ENCODE data around the gene CCDC85B. TPM values are rescaled to one million over a fixed set of nuclear protein-coding genes. Genes with fewer than 3 reads are reported as not detected.

CCDC85B gene
- total and polyA plus RNA-seq, 2 of the 8 experiments (the other 6 are each of a cell fraction or from before 2014, with no cell fraction given): 19.8 to 30.8 TPM

DNA sequence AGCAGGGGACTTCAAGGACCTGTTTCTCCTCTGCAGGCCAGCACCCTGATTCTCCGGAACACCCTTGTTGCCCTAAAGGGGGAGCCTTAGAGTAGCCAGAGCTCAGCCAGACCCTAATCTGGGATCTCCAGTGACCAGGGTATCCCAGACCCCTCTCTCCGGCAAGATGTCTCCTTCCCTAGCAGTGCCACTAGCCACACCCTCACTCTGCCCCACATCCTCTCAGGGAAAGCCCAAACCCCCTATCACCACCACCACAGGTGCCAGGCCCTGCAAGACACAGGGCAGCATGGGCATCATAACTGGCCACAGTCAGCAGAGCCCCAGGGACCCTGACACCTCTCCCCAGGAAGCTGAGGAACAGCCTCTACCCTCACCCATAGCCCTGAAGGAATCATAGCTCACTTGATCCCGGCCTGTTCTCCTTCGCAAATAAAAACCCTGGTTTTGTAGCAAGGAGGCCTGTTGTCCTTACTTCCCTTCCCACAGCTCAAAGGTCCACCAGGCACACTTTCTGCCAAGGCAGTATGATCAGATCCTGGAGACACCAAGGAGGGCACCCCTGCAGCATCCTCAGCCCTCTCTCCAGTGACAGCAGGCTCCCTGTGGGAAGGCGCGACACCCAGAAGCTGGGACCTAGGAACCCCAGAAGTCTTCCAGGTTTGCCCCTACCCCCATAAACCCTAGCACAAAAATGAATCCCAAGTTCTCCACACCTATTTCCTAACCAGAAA lies 37.1 kb upstream of the CCDC85B start:
- no peak overlapping the region for H4K91ac ChIP-seq (replicated peaks; ENCODE audit: insufficient read length, low read length)
- H3K4ac ChIP-seq (replicated peaks; ENCODE audit: insufficient read length, low read depth, low read length): no peak overlapping the region
- no peak overlapping the region for H2BK120ac ChIP-seq (replicated peaks; ENCODE audit: low read depth, low read length)
- 0 out of 2 replicates have a peak overlapping the region, but pooled peaks have one; percentile 20 for H2BK5ac ChIP-seq (ENCODE audit: low read depth, low read length)
- H2BK20ac ChIP-seq (ENCODE audit: low read length): no peak overlapping the region
- H3K9me3 ChIP-seq (ENCODE audit: insufficient read depth in 2 of 2, low read depth in 1 of 2, low read length in 1 of 2): peaks cover 7 to 10% of the 10 kb centered on the region in 2 experiments; a peak in 2 of 4 replicates
- H3K27me3 ChIP-seq (replicated peaks in 1 of 4; ENCODE audit: control insufficient read depth in 3 of 4, extremely low read depth in 1 of 4, insufficient read depth in 3 of 4, low read length in 3 of 4): no peaks in the 10 kb centered on the region
- H3K56ac ChIP-seq (replicated peaks; ENCODE audit: insufficient read length, low read depth, low read length): no peak overlapping the region
- H3K14ac ChIP-seq (ENCODE audit: insufficient read length): no peak overlapping the region
- H3K18ac ChIP-seq (ENCODE audit: extremely low read depth, low read length): no peak overlapping the region
- no peak overlapping the region for H3K9ac ChIP-seq (replicated peaks in 1 of 4; ENCODE audit: extremely low read depth in 1 of 4, low read depth in 3 of 4, low read length in 3 of 4)
- peaks cover 17 to 34% (median 31%) of the 10 kb centered on the region in 4 experiments for H3K36me3 ChIP-seq (ENCODE audit: control insufficient read depth in 2 of 4, insufficient read depth in 4 of 4, low read length in 3 of 4)
- H3K27ac ChIP-seq (ENCODE audit: low read depth, low read length): no peak overlapping the region
- no peak overlapping the region for H3K4me3 ChIP-seq (ENCODE audit: extremely low read depth in 1 of 4, insufficient read depth in 2 of 4, low read depth in 3 of 4, low read length in 4 of 4)
- POLR2A ChIA-PET (ENCODE audit: partially characterized antibody): interaction anchor here (0.7 to 38.3 kb wide), 20 partner anchors 8 to 240 kb away, joined by 3 to 1071 read pairs (median 4); partner anchors contain the start of genes CCDC85B, CFL1, CTSW and EFEMP2
- no peak overlapping the region for H3K23ac ChIP-seq (ENCODE audit: insufficient read length)
- H4K5ac ChIP-seq (ENCODE audit: insufficient read length, low read depth, low read length): no peak overlapping the region
- DNase-seq (ENCODE audit: low read depth in 1 of 2, low spot score in 2 of 2): no peak
- H3K79me2 ChIP-seq (ENCODE audit: control insufficient read depth in 1 of 2, insufficient read depth in 2 of 2, low read length in 2 of 2): peaks cover 15 to 36% of the 10 kb centered on the region in 2 experiments
- H4K20me1 ChIP-seq (replicated peaks in 1 of 2; ENCODE audit: control insufficient read depth in 1 of 2, insufficient read depth in 2 of 2, low read length in 2 of 2): peaks cover 29 to 30% of the 10 kb centered on the region in 2 experiments
- no peak for FAIRE-seq
- no peak overlapping the region for H2BK12ac ChIP-seq (ENCODE audit: low read depth, low read length)
- 88% methylated on average over 6 of the region's 6 CpGs; no CpG with 5 or more reads in 1 of the 2 experiments for WGBS, 2 experiments (ENCODE audit: extremely low coverage in 1 of 2, insufficient coverage in 1 of 2, insufficient read length in 1 of 2, insufficient replicate concordance in 2 of 2, low coverage in 1 of 2, low lambda C conversion rate in 2 of 2, missing lambda C conversion rate in 1 of 2)
- peaks cover 0 to 10% (median under 1%) of the 10 kb centered on the region in 4 experiments; a peak in 5 of 7 replicates for H3K4me1 ChIP-seq (replicated peaks in 1 of 4; ENCODE audit: control insufficient read depth in 3 of 4, insufficient read depth in 4 of 4, low read length in 3 of 4)
- no peak overlapping the region for H2AFZ ChIP-seq (ENCODE audit: low read length)
- CTCF ChIA-PET (ENCODE audit: partially characterized antibody): interaction anchor here (0.6 to 15.2 kb wide), 16 partner anchors 8 to 197 kb away, joined by 3 to 283 read pairs (median 4); partner anchors contain the start of genes AP5B1, CCDC85B, CFL1 and CTSW
- H2AK5ac ChIP-seq (ENCODE audit: low read depth, low read length): no peak overlapping the region
- H4K8ac ChIP-seq (ENCODE audit: extremely low read depth, insufficient read depth, low read length): peak overlapping the region; percentile 75
- peaks cover 20% of the 10 kb centered on the region for H3K79me1 ChIP-seq (ENCODE audit: low read depth, low read length)
- H3K23me2 ChIP-seq (ENCODE audit: low read depth, low read length): peaks cover 3% of the 10 kb centered on the region; the same call in 1 of the 2 replicates
- no peak overlapping the region for H3K4me2 ChIP-seq (ENCODE audit: insufficient read depth in 1 of 2, low read depth in 2 of 2, low read length in 2 of 2)
- no peak overlapping the region for H2BK15ac ChIP-seq (ENCODE audit: low read length)
- TF ChIP-seq EZH2 (IDR thresholded peaks at IDR 0.05; ENCODE audit: low read depth, low read length, severe bottlenecking) (no peak), GABPA (IDR thresholded peaks at IDR 0.05; ENCODE audit: borderline replicate concordance, insufficient read depth, low read length) (no peak), POLR2A (IDR thresholded peaks at IDR 0.05; ENCODE audit: control extremely low read depth in 1 of 2, low read depth in 2 of 2, low read length in 2 of 2) (peak in 1 of 2 experiments; percentile 35; a peak in 1 of 3 replicates), SIX5 (IDR thresholded peaks at IDR 0.05; ENCODE audit: low read depth, low read length) (no peak), SUZ12 (IDR thresholded peaks at IDR 0.05; ENCODE audit: low read length) (no peak), TAF1 (IDR thresholded peaks at IDR 0.05; ENCODE audit: low read depth, low read length) (no peak), JUND (IDR thresholded peaks at IDR 0.05; ENCODE audit: low read length) (no peak), POLR2AphosphoS5 (IDR thresholded peaks at IDR 0.05; ENCODE audit: low read depth, low read length) (peak; percentile 74; the same call in 1 of the 2 replicates), KDM4A (IDR thresholded peaks at IDR 0.05; ENCODE audit: low read depth, low read length, severe bottlenecking) (no peak), TAF7 (optimal IDR thresholded peaks at IDR 0.05; ENCODE audit: borderline replicate concordance, low read depth, low read length) (peak; percentile 20)
- TF ChIP-seq, protein P1, sequence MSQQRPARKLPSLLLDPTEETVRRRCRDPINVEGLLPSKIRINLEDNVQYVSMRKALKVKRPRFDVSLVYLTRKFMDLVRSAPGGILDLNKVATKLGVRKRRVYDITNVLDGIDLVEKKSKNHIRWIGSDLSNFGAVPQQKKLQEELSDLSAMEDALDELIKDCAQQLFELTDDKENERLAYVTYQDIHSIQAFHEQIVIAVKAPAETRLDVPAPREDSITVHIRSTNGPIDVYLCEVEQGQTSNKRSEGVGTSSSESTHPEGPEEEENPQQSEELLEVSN (IDR thresholded peaks at IDR 0.05): no peak

All from H1 (cell line).